ENCODE measurements around the gene ETV6.

DNA sequence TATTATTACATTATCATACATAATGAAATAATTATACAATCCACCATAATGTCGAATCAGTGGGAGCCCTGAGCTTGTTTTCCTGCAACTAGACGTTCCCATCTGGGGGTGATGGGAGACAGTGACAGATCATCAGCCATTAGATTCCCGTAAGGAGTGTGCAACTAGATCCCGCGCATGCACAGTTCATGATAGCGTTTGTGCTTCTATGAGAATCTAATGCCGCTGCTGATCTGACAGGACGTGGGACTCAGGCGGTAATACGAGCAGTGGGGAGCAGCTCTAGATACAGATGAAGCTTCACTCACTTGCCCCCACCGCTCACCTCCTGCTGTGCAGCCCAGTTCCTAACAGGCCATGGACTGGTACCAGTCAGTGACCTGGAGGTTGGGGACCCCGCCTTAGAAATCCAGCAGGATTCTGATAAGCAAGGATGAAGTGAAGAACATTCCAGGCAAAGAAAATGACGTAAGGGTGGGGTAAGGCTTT lies 204.6 kb downstream of the ETV6 start:
- TF ChIP-seq, protein P1, sequence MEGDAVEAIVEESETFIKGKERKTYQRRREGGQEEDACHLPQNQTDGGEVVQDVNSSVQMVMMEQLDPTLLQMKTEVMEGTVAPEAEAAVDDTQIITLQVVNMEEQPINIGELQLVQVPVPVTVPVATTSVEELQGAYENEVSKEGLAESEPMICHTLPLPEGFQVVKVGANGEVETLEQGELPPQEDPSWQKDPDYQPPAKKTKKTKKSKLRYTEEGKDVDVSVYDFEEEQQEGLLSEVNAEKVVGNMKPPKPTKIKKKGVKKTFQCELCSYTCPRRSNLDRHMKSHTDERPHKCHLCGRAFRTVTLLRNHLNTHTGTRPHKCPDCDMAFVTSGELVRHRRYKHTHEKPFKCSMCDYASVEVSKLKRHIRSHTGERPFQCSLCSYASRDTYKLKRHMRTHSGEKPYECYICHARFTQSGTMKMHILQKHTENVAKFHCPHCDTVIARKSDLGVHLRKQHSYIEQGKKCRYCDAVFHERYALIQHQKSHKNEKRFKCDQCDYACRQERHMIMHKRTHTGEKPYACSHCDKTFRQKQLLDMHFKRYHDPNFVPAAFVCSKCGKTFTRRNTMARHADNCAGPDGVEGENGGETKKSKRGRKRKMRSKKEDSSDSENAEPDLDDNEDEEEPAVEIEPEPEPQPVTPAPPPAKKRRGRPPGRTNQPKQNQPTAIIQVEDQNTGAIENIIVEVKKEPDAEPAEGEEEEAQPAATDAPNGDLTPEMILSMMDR (IDR thresholded peaks at IDR 0.05), result no peak
- no peak for TF ChIP-seq POLR2A (IDR thresholded peaks at IDR 0.05)

Measured in lower leg skin (tissue), 3 donors.